K562 (cell line): ENCODE data around the gene MYL6B. TPM values are rescaled to one million over a fixed set of nuclear protein-coding genes. Genes with fewer than 3 reads are reported as not detected.

Source experiments
- ATAC-seq: fragments of 200-7000 bp; cut with Tn5 transposase; 3 replicates; pipeline ENCODE4 v1.9.1; 2020; ENCODE audit warnings: moderate library complexity
- BruUV-seq: library from RNA; stranded (reverse); fragments of 400-500 nt; replicated peaks from 2 replicates; lab custom pipeline; 2021; lab: Mats Ljungman, UMichigan
- CTCF ChIA-PET: fragments of 300-600 bp; formaldehyde crosslinking; extraction: SDS; loops from one replicate; lab custom pipeline; 2021; ENCODE audit warnings: low intra/inter-chr PET ratio; lab: Yijun Ruan, JAX
- POLR2A ChIA-PET: fragments of 300-600, 350-650 bp; sonication (Branson Sonifier 250); formaldehyde crosslinking; extraction: SDS; loops from one replicate; lab custom pipeline; 2021; ENCODE audit warnings: antibody characterized with exemption, inconsistent platforms; lab: Yijun Ruan, JAX
- DNase-seq, 4 experiments: peaks; one replicate each; pipeline versions ENCODE4 v3.0.0 to v3.0.0-alpha.2; 2011 to 2018; ENCODE audit warnings: low spot score in 3 of 4, mixed read lengths in 3 of 4; ENCODE audit errors: extremely low read depth in 1 of 4
- FAIRE-seq: peaks from 2 replicates; lab custom pipeline; 2011; peaks lifted over from hg19 to GRCh38; lab: Jason Lieb, UNC
- H2AFZ ChIP-seq: 2 replicates; pipeline ENCODE4 v1.6.0; 2011; ENCODE audit warnings: low read depth, low read length, control low read depth, inconsistent platforms
- H3K27ac ChIP-seq: fragments of 200-600 bp; 3 replicates; pipeline ENCODE4 v1.8.0; 2011; ENCODE audit warnings: low read depth, mild to moderate bottlenecking, control low read depth, inconsistent platforms, low read length, moderate library complexity, mixed read lengths; ENCODE audit errors: extremely low read depth
- H3K27me3 ChIP-seq, 2 experiments: fragments of 300-600 bp in 1 of 2; 2 replicates in 1 of 2; 3 replicates in 1 of 2; pipeline versions ENCODE4 v1.6.0 to v1.8.0; 2011; ENCODE audit warnings: inconsistent platforms in 2 of 2, low read length in 2 of 2, mild to moderate bottlenecking in 1 of 2, mixed read lengths in 1 of 2, moderate library complexity in 1 of 2; ENCODE audit not compliant: control insufficient read depth in 2 of 2, insufficient read depth in 2 of 2
- H3K36me3 ChIP-seq: fragments of 300-600 bp; 3 replicates; pipeline ENCODE4 v1.8.0; 2011; ENCODE audit warnings: mild to moderate bottlenecking, low read length, inconsistent platforms; ENCODE audit not compliant: control insufficient read depth, insufficient read depth
- H3K4me1 ChIP-seq, 2 experiments: fragments of 200-600 bp in 1 of 2; replicated peaks in 1 of 2; 2 replicates in 1 of 2; 3 replicates in 1 of 2; pipeline versions ENCODE4 v1.5.1 to v1.8.0; 2011; ENCODE audit warnings: inconsistent platforms in 2 of 2, low read length in 2 of 2, mild to moderate bottlenecking in 1 of 2, mixed read lengths in 1 of 2, moderate library complexity in 1 of 2; ENCODE audit not compliant: control insufficient read depth in 2 of 2, insufficient read depth in 2 of 2
- H3K4me2 ChIP-seq: 2 replicates; pipeline ENCODE4 v1.6.1; 2011; ENCODE audit warnings: low read length, control low read depth, inconsistent platforms, mixed read lengths; ENCODE audit not compliant: insufficient read depth
- H3K4me3 ChIP-seq: fragments of 200-600 bp; sonication (generic), shearing (Covaris generic); 2 replicates; pipeline ENCODE4 v1.5.1; 2016; ENCODE audit warnings: control low read depth, inconsistent platforms
- H3K79me2 ChIP-seq: fragments of 200-600 bp; 3 replicates; pipeline ENCODE4 v1.8.0; 2011; ENCODE audit warnings: low read length, inconsistent platforms; ENCODE audit not compliant: control insufficient read depth, insufficient read depth
- H3K9ac ChIP-seq, 2 experiments: 2 replicates each; pipeline versions ENCODE4 v1.6.0 to v1.6.1; 2011; ENCODE audit warnings: low read depth in 2 of 2, low read length in 2 of 2, control low read depth in 1 of 2, inconsistent platforms in 1 of 2, mild to moderate bottlenecking in 1 of 2, mixed read lengths in 1 of 2; ENCODE audit not compliant: insufficient read depth in 1 of 2
- H3K9me1 ChIP-seq: one replicate; pipeline ENCODE4 v1.6.0; 2011; ENCODE audit warnings: inconsistent platforms, mild to moderate bottlenecking, low read length, moderate library complexity; ENCODE audit not compliant: control insufficient read depth, insufficient read depth
- H3K9me3 ChIP-seq: replicated peaks from 2 replicates; pipeline ENCODE4 v1.5.1; 2011; ENCODE audit warnings: low read depth, low read length, inconsistent platforms; ENCODE audit not compliant: control insufficient read depth, insufficient read depth
- H4K20me1 ChIP-seq: replicated peaks from 2 replicates; pipeline ENCODE4 v1.6.1; 2011; ENCODE audit warnings: low read length, inconsistent platforms, mixed read lengths; ENCODE audit not compliant: control insufficient read depth, insufficient read depth
- ELF4 ChIP-seq: fragments of 450-650 bp; formaldehyde crosslinking; IDR thresholded peaks from 2 replicates; pipeline ENCODE4 v1.4.0; 2022; ENCODE audit warnings: missing genetic modification characterization
- FOXA1 ChIP-seq: fragments of 450-650 bp; IDR thresholded peaks from 2 replicates; pipeline ENCODE4 v1.6.1; 2016; ENCODE audit warnings: mild to moderate bottlenecking, borderline replicate concordance
- GABPB2 ChIP-seq: fragments of 250-450 bp; sonication (Bioruptor Pico); conservative IDR thresholded peaks from 2 replicates; pipeline ENCODE4 v1.5.1; 2021; ENCODE audit warnings: mild to moderate bottlenecking
- HMBOX1 ChIP-seq: sonication (generic); IDR thresholded peaks from 2 replicates; pipeline ENCODE4 v1.6.1; 2016
- HNRNPL ChIP-seq: fragments of 200-400 bp; formaldehyde crosslinking; IDR thresholded peaks from 2 replicates; pipeline ENCODE4 v1.6.1; 2017; ENCODE audit warnings: low read depth, mild to moderate bottlenecking, low read length
- MGA ChIP-seq: fragments of 450-650 bp; IDR thresholded peaks from 2 replicates; pipeline ENCODE4 v1.6.1; 2016; ENCODE audit warnings: mild to moderate bottlenecking, moderate library complexity
- SMARCA4 ChIP-seq: fragments of 450-650 bp; IDR thresholded peaks from 2 replicates; pipeline ENCODE4 v1.6.1; 2016
- SNIP1 ChIP-seq: fragments of 450-650 bp; IDR thresholded peaks from 2 replicates; pipeline ENCODE4 v1.7.1; 2017; ENCODE audit warnings: low read depth, mild to moderate bottlenecking
- ZEB2 ChIP-seq: fragments of 450-650 bp; IDR thresholded peaks from 2 replicates; pipeline ENCODE4 v1.6.1; 2016
- ZNF384 ChIP-seq: IDR thresholded peaks from 2 replicates; pipeline ENCODE4 v1.6.1; 2012; ENCODE audit warnings: low read depth, low read length, improper control_type of control experiment
- ZSCAN29 ChIP-seq: fragments of 450-650 bp; IDR thresholded peaks from 2 replicates; pipeline ENCODE4 v1.6.1; 2017
- WGBS: fragments of 100-300 bp; shearing (Covaris generic); methylation state at CpG from one replicate; pipeline ENCODE4 v1.1.6; 2016; ENCODE audit warnings: low coverage, mixed read lengths; ENCODE audit not compliant: insufficient coverage; ENCODE audit errors: missing lambda C conversion rate; 5-methylcytosine and 5-hydroxymethylcytosine counted together
- in situ Hi-C: fragments of 300-500 bp; cut with MboI; formaldehyde crosslinking; loops from 4 replicates; pipeline ENCODE4 v1.15.0; 2018; ENCODE audit warnings: inconsistent platforms, mixed read lengths
- intact Hi-C: fragments of 100-400 bp; cut with micrococcal nuclease; formaldehyde crosslinking; loops from 2 replicates; pipeline ENCODE4 v1.14.2; 2022
- polyA plus RNA-seq, 8 experiments: library from polyadenylated mRNA; depleted of rRNA in 4 of 8; stranded (reverse) in 5 of 8; unstranded in 3 of 8; fragments of >200 nt; fragmentation: Nextera tagmentation in 2 of 8; fragmentation: Illumina TruSeq in 1 of 8; extraction: Ambion mirVana in 2 of 8; extraction: Trizol in 1 of 8; gene quantifications; 2 replicates each; pipeline versions ENCODE4 v1.2.1 to v1.2.3, GENCODE V29; 2011 to 2014; ENCODE audit warnings: inconsistent platforms in 1 of 8, missing spikeins in 1 of 8
- total RNA-seq, 7 experiments: library from RNA; depleted of rRNA in 6 of 7; stranded (reverse); fragments of >200 nt in 6 of 7; fragmentation: Illumina TruSeq in 2 of 7; extraction: Trizol in 2 of 7; gene quantifications; 2 replicates each; pipeline versions ENCODE4 v1.2.1 to v1.2.3, GENCODE V29; 2011 to 2021; ENCODE audit warnings: low replicate concordance in 1 of 7

The MYL6B gene
- total and polyA plus RNA-seq, 9 of the 15 experiments (the other 6 are each of a cell fraction or from before 2014, with no cell fraction given), result 42.8 to 77.3 (median 68.6) TPM

- Histone ChIP-seq H3K36me3 (peaks cover 24% of the 10 kb centered on the region; the same call in 2 of the 3 replicates), H3K9me1 (no peaks in the 10 kb centered on the region), H3K27me3 (no peaks in the 10 kb centered on the region), H3K27ac (peak overlapping the region; percentile 96), H3K9ac (peak overlapping the region; percentile 88 to 91), H3K4me2 (peak overlapping the region; percentile 91), H3K9me3 (no peaks in the 10 kb centered on the region), H3K79me2 (peaks cover 24% of the 10 kb centered on the region), H4K20me1 (0 out of 2 replicates have a peak, but pooled peaks cover 2% of the 10 kb centered on the region), H3K4me3 (peak overlapping the region; percentile 55), H2AFZ (peak overlapping the region; percentile 89), H3K4me1 (peaks cover 32 to 36% of the 10 kb centered on the region in 2 experiments; a peak in 4 of 5 replicates)
- TSS peak; percentile 96 for BruUV-seq
- intact Hi-C loops (no loop called here), in situ Hi-C loops (no loop called here)
- 1% methylated on average over 12 of the region's 12 CpGs for WGBS
- CTCF ChIA-PET, result no interaction called here
- POLR2A ChIA-PET, result interaction anchor here (0.6 to 1.8 kb wide), 11 partner anchors 8 to 38 kb away, joined by 3 to 13 read pairs (median 3); partner anchors contain the start of genes SMARCC2 and ZC3H10
- DNase-seq (peak; percentile 56 to 81 (median 66)), FAIRE-seq (peak; percentile 58), ATAC-seq (peak; percentile 77)
- peak; percentile 65 for TF ChIP-seq MGA
- TF ChIP-seq ELF4 (CRISPR knock-in tag), result no peak
- no peak for TF ChIP-seq ZNF384
- peak; percentile 53 for TF ChIP-seq HMBOX1
- no peak for TF ChIP-seq GABPB2
- no peak for TF ChIP-seq HNRNPL
- no peak for TF ChIP-seq ZSCAN29
- peak; percentile 44; the same call in 1 of the 2 replicates for TF ChIP-seq ZEB2
- peak; percentile 2; the same call in 1 of the 2 replicates for TF ChIP-seq SNIP1
- 0 out of 2 replicates have a peak, but pooled peaks have one; percentile 20 for TF ChIP-seq SMARCA4
- TF ChIP-seq FOXA1, result no peak
These were observed 685 bp upstream of the MYL6B start for GRCh38 chr12:56151672-56152131.
